ENCODE results near the gene AUNIP.

AUNIP gene

DNA sequence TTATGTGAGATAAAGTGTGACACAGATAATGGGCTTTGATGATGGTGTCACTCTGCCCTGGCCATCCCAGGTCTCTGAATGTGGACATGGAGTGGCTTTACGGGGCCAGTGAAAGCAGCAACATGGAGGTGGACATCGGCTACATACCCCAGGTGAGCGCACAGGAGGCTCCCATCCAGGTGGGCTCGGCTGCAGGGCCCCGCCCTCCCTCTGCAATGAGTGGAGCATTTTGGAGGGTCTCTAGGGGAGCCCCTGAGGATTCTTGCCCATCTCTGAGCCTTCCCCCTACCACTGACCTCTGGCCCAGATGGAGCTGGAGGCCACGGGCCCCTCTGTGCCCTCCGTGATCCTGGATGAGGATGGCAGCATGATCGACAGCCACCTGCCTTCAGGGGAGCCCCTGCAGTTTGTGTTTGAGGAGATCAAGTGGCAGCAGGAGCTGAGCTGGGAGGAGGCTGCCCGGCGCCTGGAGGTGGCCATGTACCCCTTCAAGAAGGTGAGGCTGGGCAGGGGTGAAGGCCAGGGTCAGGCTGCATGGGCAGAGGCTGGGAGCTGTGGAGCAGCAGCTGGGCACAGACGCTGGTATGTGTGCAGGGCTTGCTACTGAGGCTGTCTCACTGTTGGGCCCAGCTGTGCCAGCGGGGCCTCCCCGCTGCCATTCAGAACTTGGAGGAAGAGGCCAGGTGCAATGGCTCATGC is 47.7 kb downstream of the AUNIP start:
- TF ChIP-seq RAD21 (IDR thresholded peaks at IDR 0.05; ENCODE audit: low read depth), result no peak
- no peak for TF ChIP-seq YY1 (IDR thresholded peaks at IDR 0.05; ENCODE audit: low read depth)
- no peak for TF ChIP-seq EGR1 (IDR thresholded peaks at IDR 0.05)
- TF ChIP-seq EP300 (IDR thresholded peaks at IDR 0.05; ENCODE audit: borderline replicate concordance), result no peak
- no peak for TF ChIP-seq ZBTB7A (IDR thresholded peaks at IDR 0.05; ENCODE audit: low read depth)
- TF ChIP-seq CREB1 (IDR thresholded peaks at IDR 0.05; ENCODE audit: low read depth), result no peak
- TF ChIP-seq, protein P1, sequence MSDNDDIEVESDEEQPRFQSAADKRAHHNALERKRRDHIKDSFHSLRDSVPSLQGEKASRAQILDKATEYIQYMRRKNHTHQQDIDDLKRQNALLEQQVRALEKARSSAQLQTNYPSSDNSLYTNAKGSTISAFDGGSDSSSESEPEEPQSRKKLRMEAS (IDR thresholded peaks at IDR 0.05), result no peak
- TF ChIP-seq NFIC (IDR thresholded peaks at IDR 0.05), result no peak
- TF ChIP-seq FOXM1 (IDR thresholded peaks at IDR 0.05; ENCODE audit: borderline replicate concordance, low read depth), result no peak
- TF ChIP-seq CEBPB (IDR thresholded peaks at IDR 0.05), result no peak
- no peak for TF ChIP-seq TEAD4 (IDR thresholded peaks at IDR 0.05)

DNA sequence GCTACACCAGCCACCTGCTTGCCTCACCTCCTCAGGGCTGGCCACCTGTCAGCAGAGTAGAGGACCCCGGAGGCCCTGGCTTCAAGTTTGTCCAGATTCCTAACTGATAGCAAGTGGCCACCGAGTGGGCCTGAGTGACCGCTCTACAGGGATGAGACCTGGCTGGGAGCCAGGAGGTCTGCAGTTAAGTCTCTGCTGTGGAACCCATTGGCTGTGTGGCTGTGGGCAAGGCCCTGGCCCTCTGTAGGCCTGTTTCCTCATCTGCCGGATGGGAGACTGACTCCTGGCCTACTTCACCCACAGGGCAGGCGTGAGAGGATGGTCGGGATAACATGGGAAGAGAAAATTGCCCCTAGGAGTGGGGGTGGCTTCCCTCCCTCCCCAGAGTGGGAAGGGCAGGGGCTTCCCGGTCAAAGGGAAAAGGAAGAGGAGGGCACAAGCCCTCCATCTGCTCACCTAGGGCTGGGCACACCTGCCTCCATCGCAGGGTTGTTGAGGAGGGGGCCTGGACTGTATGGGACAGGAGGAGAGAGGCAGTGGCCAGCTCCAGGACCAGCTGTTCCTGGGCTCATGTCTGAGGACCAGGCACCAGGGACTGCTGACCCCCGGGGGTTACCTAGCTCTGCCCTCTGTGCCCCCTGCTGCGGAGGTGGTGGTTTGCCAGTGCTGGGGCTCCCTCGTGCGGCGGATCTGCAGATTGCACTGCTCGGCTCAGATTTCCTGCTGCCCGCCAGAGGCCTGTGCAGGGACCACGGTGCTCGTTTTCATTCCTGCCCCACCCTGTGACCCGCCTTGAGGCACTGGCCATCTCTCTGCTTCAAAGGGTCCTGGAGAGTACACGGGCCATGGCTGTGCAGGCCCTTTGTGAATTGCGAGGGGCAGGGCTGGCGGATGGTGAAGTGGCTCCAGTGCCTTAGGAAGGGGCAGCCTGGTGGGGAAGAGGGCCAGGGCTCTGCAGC is 48.6 kb downstream of the AUNIP start:
- TF ChIP-seq NFIC (IDR thresholded peaks at IDR 0.05) (no peak), FOXM1 (IDR thresholded peaks at IDR 0.05; ENCODE audit: borderline replicate concordance, low read depth) (no peak), TAF1 (IDR thresholded peaks at IDR 0.05; ENCODE audit: low read depth) (no peak), RAD21 (IDR thresholded peaks at IDR 0.05; ENCODE audit: low read depth) (peak; percentile 92), CREB1 (IDR thresholded peaks at IDR 0.05; ENCODE audit: low read depth) (no peak), TCF12 (IDR thresholded peaks at IDR 0.05; ENCODE audit: low read depth) (no peak), CEBPB (IDR thresholded peaks at IDR 0.05) (no peak), YY1 (IDR thresholded peaks at IDR 0.05; ENCODE audit: low read depth) (no peak), EP300 (IDR thresholded peaks at IDR 0.05; ENCODE audit: borderline replicate concordance) (no peak), ZBTB7A (IDR thresholded peaks at IDR 0.05; ENCODE audit: low read depth) (peak; percentile 69; the same call in 1 of the 2 replicates), EGR1 (IDR thresholded peaks at IDR 0.05) (no peak), TEAD4 (IDR thresholded peaks at IDR 0.05) (no peak)
- TF ChIP-seq, protein P1 (IDR thresholded peaks at IDR 0.05), result 0 out of 2 replicates have a peak, but pooled peaks have one; percentile 29
- TF ChIP-seq, protein P2, sequence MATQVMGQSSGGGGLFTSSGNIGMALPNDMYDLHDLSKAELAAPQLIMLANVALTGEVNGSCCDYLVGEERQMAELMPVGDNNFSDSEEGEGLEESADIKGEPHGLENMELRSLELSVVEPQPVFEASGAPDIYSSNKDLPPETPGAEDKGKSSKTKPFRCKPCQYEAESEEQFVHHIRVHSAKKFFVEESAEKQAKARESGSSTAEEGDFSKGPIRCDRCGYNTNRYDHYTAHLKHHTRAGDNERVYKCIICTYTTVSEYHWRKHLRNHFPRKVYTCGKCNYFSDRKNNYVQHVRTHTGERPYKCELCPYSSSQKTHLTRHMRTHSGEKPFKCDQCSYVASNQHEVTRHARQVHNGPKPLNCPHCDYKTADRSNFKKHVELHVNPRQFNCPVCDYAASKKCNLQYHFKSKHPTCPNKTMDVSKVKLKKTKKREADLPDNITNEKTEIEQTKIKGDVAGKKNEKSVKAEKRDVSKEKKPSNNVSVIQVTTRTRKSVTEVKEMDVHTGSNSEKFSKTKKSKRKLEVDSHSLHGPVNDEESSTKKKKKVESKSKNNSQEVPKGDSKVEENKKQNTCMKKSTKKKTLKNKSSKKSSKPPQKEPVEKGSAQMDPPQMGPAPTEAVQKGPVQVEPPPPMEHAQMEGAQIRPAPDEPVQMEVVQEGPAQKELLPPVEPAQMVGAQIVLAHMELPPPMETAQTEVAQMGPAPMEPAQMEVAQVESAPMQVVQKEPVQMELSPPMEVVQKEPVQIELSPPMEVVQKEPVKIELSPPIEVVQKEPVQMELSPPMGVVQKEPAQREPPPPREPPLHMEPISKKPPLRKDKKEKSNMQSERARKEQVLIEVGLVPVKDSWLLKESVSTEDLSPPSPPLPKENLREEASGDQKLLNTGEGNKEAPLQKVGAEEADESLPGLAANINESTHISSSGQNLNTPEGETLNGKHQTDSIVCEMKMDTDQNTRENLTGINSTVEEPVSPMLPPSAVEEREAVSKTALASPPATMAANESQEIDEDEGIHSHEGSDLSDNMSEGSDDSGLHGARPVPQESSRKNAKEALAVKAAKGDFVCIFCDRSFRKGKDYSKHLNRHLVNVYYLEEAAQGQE (IDR thresholded peaks at IDR 0.05; ENCODE audit: low read depth), result no peak
- TF ChIP-seq, protein P3, sequence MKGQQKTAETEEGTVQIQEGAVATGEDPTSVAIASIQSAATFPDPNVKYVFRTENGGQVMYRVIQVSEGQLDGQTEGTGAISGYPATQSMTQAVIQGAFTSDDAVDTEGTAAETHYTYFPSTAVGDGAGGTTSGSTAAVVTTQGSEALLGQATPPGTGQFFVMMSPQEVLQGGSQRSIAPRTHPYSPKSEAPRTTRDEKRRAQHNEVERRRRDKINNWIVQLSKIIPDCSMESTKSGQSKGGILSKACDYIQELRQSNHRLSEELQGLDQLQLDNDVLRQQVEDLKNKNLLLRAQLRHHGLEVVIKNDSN (IDR thresholded peaks at IDR 0.05), result no peak

DNA sequence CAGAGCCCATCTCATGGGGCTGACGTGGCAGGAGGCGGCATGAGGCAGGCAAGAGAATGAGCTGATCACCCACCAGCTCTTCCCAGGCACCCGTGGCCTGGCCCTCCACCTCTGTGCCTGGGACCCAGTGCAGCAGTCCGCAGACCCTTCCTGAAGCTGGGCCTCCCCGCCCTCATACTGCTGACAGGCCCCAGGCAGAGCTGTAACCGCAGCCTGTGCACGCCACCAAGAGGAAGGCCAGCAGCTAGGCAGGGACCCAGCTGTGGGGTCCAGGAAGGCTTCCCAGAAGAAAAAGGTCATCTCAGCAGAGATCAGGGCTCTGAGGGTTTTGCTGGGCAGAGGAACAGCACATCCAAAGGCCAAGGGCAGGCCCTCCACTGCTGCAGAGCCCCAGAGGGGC is 49.3 kb downstream of the AUNIP start:
- no peak for TF ChIP-seq CREB1 (IDR thresholded peaks at IDR 0.05; ENCODE audit: low read depth)
- TF ChIP-seq CEBPB (IDR thresholded peaks at IDR 0.05), result no peak
- no peak for TF ChIP-seq YY1 (IDR thresholded peaks at IDR 0.05; ENCODE audit: low read depth)
- TF ChIP-seq, protein P3 (IDR thresholded peaks at IDR 0.05), result no peak
- TF ChIP-seq, protein P2 (IDR thresholded peaks at IDR 0.05; ENCODE audit: low read depth), result no peak
- TF ChIP-seq TEAD4 (IDR thresholded peaks at IDR 0.05), result no peak
- TF ChIP-seq EGR1 (IDR thresholded peaks at IDR 0.05), result no peak
- no peak for TF ChIP-seq TCF12 (IDR thresholded peaks at IDR 0.05; ENCODE audit: low read depth)
- TF ChIP-seq ZBTB7A (IDR thresholded peaks at IDR 0.05; ENCODE audit: low read depth), result no peak
- TF ChIP-seq, protein P1 (IDR thresholded peaks at IDR 0.05), result no peak
- no peak for TF ChIP-seq RAD21 (IDR thresholded peaks at IDR 0.05; ENCODE audit: low read depth)
- no peak for TF ChIP-seq EP300 (IDR thresholded peaks at IDR 0.05; ENCODE audit: borderline replicate concordance)
- TF ChIP-seq TAF1 (IDR thresholded peaks at IDR 0.05; ENCODE audit: low read depth), result no peak

DNA sequence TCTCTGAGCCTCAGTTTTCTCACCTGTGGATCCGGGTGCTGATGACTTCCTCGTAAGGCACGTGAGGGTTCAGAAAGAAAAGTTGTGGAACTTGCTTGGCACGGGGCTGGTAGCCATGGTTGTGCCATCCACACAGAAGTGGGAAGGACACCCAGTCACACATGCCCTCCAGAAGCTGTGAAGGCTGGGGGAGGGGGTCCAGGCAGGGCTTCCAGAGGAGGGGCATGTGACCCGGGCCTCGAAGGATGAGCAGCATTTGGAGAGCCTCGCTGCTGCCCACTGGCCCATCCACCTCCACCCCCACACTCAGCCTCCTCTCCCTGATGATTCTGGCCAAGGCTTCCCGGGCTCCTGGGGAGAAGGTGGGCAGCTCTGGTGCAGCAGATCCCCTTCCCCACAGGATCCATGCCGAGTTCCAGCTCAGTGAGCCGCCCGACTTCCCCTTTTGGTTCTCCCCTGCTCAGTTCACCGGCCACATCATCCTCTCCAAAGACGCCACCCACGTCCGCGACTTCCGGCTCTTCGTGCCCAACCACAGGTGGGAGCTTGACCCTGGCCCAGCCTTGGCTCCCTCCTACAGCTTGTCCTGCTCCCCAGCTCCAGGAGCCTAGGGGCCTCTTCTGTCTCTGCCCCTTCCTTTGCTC is 49.9 kb downstream of the AUNIP start:
- TF ChIP-seq, protein P3 (IDR thresholded peaks at IDR 0.05), result no peak
- TF ChIP-seq NFIC (IDR thresholded peaks at IDR 0.05) (no peak), RAD21 (IDR thresholded peaks at IDR 0.05; ENCODE audit: low read depth) (no peak), EP300 (IDR thresholded peaks at IDR 0.05; ENCODE audit: borderline replicate concordance) (no peak), EGR1 (IDR thresholded peaks at IDR 0.05) (no peak), CREB1 (IDR thresholded peaks at IDR 0.05; ENCODE audit: low read depth) (no peak), TEAD4 (IDR thresholded peaks at IDR 0.05) (no peak), CEBPB (IDR thresholded peaks at IDR 0.05) (no peak), FOXM1 (IDR thresholded peaks at IDR 0.05; ENCODE audit: borderline replicate concordance, low read depth) (no peak), YY1 (IDR thresholded peaks at IDR 0.05; ENCODE audit: low read depth) (no peak)
- TF ChIP-seq, protein P2 (IDR thresholded peaks at IDR 0.05; ENCODE audit: low read depth), result no peak
